HG02798 (cell line): ENCODE data around the gene NPAS2.

Source experiments
- ATAC-seq: cut with Tn5 transposase; IDR thresholded peaks from one replicate; pipeline ENCODE4 v1.9.1; 2021; ENCODE audit warnings: mild to moderate bottlenecking; ENCODE audit not compliant: unreplicated experiment, poor library complexity

Gene NPAS2

DNA sequence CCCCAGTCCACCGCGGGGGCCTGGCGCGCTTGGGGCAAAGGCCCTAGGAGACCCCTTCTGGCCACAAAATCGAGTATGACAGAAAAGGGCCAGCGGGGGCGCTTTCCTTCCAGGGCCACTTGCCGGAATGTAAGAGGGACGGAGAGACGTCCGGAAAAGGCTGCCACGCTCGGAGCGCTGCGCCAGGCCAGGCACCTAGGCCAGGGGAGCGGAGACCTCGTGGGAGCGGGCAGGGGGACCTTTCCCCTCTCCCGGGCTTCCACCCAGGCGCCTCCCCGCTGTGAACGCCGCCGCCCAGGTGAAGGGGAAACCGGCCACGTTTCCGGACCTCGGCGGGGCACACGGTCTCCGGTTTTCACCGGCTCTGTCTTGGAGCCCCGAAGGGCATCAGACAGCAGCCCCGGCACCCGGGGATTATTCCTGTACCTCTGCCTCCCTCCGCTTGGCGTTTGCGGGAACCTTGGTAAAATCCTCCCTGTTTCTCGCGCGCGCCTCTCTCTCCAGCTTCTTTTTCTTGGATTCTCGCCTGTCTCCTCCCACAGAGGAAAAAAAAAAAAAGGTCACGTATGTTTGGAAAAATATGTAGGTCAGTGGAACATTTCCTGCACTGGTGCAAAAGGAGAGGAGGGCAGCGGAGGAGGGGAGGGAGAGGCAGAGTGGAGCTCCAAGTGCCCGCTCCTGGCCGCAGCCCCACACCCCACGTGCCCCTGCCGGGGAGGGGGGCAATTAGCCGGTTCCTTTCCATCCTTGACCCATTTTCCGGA lies 1.2 kb upstream of the NPAS2 start:
- ATAC-seq = no peak

DNA sequence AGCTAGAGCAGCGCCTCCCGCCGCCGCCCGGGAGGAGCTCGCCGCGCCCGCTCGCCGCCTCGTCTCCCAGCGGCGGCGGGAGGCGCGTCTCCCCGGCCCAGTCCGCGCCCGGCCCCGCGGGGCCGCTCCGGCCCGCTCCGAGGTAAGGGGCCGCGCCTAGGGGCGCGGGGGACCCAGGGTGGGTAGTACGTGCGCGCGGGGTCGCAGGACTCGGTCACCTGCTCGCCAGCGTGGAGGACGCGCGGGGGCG lies 259 bp downstream of the NPAS2 start:
- ATAC-seq = no peak

DNA sequence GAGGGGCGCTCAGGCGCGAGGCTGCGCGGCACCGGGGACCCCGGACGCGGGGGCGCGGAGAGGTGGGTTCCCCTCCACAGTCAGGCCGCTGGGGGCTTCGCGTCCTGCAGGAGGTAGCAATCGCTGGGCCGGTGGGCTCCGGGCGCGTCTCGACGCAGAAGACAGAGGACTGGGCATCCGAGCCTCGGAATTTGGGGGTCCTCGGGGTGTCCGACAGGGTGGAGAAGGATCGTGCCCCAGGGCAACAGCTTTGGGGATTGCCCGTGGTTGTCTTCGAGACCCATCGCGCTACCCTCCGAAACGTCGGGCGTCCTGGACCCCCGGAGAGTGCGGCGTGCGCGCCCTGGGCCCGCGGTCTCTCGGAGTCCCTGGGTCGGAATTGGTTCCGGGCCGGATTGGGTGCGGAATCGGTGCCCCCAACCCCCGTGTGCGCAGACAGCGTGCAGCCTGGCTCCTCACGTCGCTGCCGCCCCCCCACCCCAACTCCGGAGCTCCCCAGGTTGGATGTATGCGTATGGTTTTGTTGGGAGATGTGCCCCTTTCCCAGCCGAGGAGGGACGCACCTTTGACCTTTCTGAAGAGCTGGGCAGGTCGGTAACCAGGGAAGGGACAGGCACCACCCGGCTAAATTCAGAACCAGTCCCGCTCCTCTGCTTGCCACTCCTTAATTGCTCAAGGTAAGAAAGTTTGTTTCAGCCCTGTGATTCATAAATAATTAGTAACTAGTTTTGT lies 750 bp downstream of the NPAS2 start:
- no peak for ATAC-seq

DNA sequence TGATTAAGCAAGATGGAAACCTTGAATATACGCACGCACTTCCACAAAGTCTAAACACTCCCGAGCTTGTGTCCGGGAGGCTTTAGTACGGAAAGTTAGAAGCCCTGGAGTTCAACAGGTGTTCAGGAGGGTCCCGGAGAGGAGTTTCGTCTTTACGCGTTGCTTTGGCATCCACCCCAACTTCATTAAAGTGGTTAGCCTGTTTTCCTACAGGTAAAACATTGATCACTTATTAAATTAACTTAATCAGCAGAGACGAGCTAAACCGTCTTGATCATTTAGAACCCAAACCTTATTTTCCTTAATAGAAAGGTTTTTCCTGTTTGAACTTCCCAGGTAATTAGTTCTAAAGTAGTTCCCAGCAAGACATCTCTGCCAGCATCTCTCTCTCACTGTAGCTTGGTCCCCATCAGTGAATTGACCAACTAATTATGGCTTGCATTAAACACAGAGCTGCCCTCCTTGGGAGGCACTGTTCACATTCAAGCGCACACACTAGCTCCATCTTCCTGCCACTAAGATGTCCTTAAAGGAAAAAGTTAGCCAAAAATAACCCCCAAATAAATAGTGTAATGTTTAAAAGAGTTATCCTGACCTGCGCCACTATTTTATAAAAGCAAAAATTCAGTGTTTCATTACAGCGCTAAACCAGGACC lies 1.4 kb downstream of the NPAS2 start:
- no peak for ATAC-seq

DNA sequence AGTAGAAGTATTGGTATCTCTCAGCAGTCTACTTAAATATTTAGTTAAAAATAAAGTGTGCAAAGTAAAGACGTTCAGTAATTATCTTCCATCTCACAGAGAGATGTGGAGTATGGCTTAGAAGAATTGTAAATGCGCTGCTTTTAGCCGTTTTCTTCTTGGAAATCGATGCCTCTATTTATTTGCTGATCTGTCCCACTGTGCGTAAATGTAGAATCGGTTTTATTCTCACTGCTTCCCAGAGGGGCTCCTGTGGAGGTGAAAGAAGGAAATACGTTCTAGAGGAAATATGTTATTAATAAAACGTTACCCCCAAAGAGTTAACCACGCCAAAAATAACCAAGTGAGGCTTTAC lies 1.9 kb downstream of the NPAS2 start:
- no peak for ATAC-seq

DNA sequence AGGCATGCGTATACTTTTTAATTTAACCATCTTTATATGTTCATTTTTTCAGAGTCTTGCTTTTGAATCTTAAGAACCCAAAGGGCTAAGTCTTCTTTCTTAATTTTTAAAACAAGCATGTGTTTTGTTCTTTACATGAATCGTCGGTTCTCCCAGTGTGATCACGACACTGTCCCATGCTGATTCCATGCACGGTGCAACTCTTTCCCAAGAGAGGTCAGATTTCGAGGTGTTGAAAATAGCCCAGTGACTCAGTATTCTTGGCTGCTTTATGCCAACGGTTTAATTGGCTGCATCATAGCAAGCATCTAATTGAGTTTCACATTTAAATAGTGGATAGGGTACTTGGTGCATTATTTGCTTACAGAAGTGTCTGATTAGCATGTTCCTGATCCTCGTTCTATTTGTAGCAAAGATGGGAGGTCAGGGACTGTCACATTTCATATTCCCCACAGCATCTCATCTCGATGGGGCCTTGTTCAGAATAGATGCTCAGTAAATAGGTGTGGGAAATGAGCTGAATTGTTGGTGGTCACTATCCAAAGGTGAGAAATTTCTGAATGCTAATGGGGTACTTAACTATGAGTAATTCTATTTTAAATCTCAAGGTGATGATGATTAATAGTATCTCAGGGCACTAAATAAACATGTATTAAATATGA lies 2.8 kb downstream of the NPAS2 start:
- no peak for ATAC-seq

DNA sequence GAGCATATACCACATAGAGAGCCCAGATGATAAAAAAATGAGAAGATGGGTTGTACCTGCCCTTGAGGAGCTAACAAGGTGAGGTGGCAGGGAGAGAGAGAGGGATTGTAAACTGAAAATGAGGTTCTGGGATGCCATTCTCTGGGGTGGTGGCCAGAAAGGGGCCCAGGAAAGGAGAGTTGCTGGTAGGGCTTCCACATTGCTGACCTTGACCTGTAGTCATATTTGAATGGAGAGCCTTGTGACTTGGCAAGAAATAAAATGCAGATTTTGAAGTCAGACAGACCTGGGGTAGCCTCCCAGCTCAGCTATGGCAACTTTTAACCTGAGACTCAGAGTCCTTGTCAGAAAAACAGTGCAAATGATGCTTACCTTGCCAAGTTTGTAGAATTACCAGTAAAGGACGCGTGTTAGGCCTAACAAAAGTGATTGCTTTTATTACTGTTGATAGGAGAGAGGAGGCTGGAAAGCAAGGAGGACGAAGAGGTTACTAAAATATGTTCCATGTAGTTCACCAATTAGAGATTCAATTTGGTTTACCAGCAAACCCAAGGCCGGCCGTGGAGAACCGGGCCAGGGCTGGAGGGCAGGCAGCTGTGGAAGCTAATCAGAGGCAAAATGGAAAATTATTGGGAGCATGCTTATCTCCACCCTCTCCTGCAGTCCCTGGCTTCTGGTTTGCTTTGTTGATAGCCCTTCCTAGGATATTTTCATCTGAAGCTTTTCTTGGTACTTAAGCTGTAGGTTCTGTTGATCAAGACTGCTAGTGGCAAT lies 3.9 kb downstream of the NPAS2 start:
- no peak for ATAC-seq

DNA sequence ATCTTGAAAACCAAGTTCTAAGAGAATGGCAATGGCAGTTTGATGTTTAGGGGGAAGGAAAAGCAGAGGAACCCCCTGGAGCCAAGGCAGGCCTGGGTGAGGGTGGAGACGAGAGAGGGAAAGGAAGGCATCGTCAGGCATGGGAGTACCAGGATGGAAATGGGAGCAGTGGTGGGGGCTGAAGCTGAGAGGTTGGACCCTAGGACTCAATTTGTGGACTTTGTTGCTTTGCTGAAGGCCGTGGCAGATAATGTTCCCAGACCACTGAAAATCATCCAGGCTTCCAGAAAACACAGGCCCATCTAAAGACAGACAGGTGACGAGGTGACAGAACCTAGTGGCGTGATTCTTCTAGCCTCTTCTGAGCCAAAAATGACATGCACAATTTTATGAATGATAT lies 4.9 kb downstream of the NPAS2 start:
- ATAC-seq = no peak

DNA sequence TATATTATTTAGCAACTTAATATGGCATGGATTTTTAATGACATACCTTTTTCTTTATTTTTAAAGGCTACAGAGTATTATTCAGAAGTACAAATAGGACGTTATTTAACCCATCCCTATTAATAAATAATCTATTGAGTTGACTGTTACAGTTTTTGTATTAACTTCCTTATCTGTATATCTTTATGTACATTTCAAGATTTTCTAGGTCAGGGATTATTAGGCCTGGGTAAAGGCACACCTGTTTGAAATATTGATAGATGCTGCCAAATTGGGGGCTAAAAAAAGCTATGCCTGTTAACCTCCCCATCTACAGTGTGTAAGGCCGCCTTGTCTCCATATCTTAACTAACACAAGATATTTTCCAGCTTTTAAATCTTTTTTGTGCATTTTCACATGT lies 6.6 kb downstream of the NPAS2 start:
- ATAC-seq = no peak

DNA sequence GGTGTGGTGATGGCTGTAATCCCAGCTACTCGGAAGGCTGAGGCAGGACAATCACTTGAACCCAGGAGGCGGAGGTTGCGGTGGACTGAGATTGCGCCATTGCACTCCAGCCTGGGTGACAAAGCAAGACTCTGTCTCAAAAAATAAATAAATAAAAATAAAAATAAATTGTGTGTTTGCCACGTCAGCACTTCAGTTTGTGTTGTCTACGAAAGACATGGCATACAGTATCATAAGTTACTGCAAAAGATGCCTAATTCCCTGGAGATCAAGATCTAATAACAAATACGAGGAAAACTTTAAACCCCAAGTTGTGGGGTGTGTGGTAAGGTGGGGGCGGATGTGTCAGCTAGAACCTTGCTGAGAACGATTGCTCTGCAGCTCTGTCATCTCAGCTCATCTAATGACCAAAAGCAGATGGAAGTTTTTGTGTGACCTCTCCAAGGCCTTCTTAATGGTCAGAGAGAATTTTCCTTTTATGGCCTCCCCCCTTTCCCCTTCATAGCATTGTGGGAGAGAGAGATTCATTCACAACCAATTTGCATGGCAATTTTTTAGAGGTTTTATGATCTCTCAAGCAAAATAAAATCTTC lies 11.3 kb downstream of the NPAS2 start:
- no peak for ATAC-seq

DNA sequence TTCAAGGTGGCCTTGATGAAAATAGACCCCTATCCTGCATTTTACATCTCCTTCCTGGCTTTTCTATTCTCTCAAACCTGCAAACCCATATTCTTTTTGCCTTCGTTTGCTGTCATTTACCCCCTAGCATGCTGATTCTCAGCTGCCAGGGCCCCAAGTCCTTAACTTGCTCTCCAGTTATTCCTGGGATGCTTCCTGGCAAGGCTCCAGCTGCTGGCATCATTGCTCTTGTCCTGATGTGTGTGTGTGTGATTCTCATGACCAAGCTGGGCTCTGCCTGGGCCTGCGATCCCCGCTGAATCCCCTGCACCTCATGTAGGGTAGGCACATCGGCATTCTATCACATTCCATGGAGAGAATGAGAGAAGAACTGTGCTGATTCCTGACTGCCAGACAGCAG lies 11.9 kb downstream of the NPAS2 start:
- no peak for ATAC-seq

DNA sequence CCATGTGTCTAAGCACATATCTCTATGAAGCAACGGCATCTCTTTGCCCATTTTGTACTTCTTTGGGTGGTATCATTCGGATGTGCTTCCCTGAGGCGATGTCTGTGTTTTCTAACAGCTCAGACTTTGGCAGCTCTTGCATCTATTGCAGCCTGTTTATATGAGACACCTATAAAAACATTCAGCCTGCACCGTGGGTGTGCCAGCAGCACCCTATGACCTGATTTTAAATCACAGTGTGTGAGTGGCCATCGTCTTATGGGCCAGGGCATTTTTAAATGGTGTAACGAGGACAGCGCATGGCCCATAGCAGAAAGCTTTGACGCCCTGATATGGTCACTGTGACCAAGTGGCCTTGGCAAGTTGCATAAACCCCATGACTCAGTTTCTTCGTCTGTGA lies 12.9 kb downstream of the NPAS2 start:
- ATAC-seq = no peak

DNA sequence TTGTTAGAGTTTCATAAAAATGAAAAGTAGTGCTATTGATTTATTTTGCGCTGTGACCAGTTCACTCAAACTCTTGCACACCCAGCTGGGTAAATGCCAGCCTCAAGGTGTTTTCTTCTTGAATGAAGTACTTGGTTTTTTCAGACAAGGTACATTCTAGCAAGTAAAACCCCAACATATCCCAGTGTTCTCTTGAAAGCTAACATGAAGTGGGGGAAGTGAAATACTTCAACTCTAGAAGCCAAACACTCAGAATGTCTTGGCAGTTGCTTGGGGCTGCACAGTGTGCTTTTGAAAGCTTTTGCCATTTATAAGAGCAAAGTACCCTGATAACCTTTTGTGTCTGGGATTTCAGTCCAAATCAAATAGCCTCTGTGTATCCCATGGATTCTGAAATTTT lies 13.4 kb downstream of the NPAS2 start:
- ATAC-seq = no peak

DNA sequence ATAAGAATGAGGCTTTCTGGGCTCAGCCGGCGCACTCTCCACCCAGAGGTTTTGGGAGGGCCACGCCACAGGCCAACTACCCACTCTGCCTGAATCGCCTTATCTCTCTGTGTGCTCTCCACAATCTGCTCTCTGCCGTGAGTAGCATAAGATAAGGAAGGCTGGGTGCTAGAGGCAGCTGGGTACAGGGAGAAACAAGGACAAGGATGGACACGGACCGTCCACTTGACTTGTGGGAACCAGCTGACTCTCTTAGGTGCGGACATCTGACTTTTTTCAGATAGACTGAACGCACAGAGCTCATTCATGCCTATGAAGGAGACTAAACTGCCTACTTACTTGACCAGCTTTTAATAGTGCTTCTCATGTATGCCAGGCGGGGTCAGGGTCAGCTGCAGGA lies 14.3 kb downstream of the NPAS2 start:
- ATAC-seq = no peak

DNA sequence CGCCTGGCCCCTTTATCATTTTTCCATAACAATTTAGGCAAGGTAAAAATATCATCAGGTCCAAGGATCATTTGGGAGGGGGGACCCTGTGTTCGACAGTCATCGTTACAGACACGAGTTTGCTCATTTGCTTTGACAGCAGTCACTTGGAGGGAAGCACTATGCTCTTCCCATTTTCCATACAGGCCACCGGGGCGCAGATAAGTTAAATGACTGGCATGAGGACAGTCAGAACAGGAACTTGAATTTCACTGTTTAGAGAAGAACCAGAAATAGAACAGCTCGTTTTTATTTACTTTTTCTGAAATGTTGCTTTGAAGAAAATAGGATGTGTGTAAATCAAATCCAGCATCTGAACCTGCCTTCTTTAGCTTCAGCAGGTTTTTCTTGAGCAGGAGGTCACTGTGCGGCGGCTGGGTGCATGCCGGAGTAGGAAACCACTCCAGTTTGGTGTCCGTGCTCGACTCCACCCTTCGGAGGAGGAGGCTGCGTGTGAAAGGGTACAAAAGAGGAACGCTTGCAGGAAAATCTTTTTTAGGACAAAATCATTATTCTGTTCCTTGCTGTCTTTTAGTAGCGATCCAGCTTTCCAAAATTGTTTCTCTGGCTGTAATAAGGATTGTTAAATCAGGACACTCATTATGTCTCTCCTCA lies 15.2 kb downstream of the NPAS2 start:
- ATAC-seq = no peak

DNA sequence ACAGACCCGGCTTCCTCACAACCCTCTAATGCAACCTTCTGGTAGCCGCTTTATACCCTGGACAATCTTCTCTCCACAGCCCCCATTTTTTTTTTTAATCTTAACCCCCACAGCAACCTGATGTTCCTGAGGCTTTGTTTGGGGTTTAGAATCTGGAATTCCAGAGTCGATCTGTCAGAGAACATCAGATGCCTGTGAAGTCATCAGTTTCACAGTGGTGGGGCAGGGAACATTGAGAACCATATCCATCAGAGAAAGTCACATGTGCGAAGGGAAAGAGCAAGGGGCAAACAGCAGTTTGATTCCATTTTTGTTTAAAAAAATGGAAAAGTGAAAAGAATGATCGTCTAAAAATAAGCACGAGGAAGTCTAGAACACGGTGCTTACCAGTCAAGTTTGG lies 20.6 kb downstream of the NPAS2 start:
- no peak for ATAC-seq

DNA sequence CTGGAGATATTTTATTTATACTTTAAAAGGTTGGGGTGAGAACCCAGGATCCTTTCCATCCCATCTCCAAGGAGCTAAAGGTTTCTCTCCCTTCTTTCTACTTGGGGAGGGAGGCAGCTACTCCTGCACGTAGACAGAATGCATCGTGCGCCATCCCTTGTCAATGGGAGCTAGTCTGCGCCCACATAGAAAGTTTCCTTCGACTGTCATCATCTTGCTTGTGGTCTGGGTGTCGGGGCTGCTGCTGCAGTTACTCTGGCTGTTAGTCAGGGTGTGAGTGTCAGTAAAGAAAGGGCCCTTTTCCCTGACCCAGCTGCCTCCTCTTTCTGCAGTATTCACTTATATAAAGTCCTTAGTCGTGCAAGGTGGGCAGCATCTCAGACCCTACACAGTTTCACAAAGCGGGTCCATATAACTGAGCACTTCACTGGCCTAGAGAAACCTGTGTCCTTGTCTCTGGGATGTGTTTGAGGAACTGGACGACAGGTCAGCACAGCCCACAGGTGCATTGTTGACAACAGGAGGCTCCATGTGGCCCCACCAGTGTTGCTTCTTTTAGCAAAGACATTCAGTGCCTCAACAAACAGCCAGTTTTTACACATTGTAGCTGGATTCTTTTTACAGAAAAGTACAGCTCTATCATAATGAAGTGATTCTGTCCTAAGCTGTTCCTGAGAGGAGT lies 22.4 kb downstream of the NPAS2 start:
- no peak for ATAC-seq

DNA sequence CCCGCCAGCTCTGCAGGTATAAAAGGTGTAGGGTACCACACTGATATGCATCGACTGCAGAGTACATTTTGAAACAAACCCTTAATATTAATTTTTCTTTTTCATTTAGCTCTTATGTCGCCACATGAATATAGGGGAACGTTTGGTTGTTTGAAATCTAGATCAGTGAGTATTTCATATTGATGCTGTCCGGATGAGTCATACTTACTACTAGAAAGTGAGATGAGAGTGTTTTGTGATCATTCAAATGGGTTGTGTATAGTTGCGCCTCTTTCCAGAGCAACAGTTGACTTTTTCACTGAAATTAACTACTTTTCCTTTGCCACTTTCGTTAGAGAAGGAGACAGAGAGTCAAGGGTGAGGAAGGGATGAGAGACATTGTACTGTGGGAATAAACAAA lies 24.6 kb downstream of the NPAS2 start:
- ATAC-seq = no peak
